Measurements from ENCODE around the gene TRIM36.

- TF ChIP-seq EZH2phosphoT487 (IDR thresholded peaks at IDR 0.05; ENCODE audit: borderline replicate concordance, low read length) (no peak), CTCF (IDR thresholded peaks at IDR 0.05; ENCODE audit: low read depth, low read length, poor library complexity, severe bottlenecking) (no peak)
These were observed 25.0 kb upstream of the TRIM36 start for GRCh38 chr5:115194676-115195075.
